SK-N-SH treated with all-trans-retinoic acid at 6 μM for 48 hours (cell line): ENCODE data around the gene CILP2.

ENCODE experiments used
- ATAC-seq: fragments of 200-7000 bp; cut with Tn5 transposase; 3 replicates; pipeline ENCODE4 v1.9.1; 2020; ENCODE audit warnings: mild to moderate bottlenecking, moderate library complexity
- ARNTL ChIP-seq: fragments of 450-650 bp; formaldehyde crosslinking; IDR thresholded peaks from 2 replicates; pipeline ENCODE4 v1.5.0; 2020; ENCODE audit warnings: low read depth, mild to moderate bottlenecking, moderate library complexity, borderline replicate concordance
- BACH2 ChIP-seq: fragments of 250-450 bp; sonication (Bioruptor Pico); IDR thresholded peaks from 2 replicates; pipeline ENCODE4 v1.9.0; 2021; ENCODE audit warnings: mild to moderate bottlenecking, borderline replicate concordance
- CREB5 ChIP-seq: fragments of 250-450 bp; sonication (Bioruptor Pico); IDR thresholded peaks from 2 replicates; pipeline ENCODE4 v1.5.1; 2020; ENCODE audit warnings: low read depth, mild to moderate bottlenecking, moderate library complexity
- CSDC2 ChIP-seq: fragments of 250-450 bp; sonication (Bioruptor Pico); IDR thresholded peaks from 2 replicates; pipeline ENCODE4 v1.5.0; 2020; ENCODE audit warnings: mild to moderate bottlenecking, moderate library complexity
- CSRNP3 ChIP-seq: fragments of 250-450 bp; sonication (Bioruptor Pico); IDR thresholded peaks from 2 replicates; pipeline ENCODE4 v1.5.1; 2021; ENCODE audit warnings: mild to moderate bottlenecking, moderate library complexity
- ESRRG ChIP-seq: fragments of 250-450 bp; sonication (Bioruptor Pico); IDR thresholded peaks from 2 replicates; pipeline ENCODE4 v1.6.1; 2021; ENCODE audit warnings: mild to moderate bottlenecking
- GLIS3 ChIP-seq: fragments of 250-450 bp; sonication (Bioruptor Pico); IDR thresholded peaks from 2 replicates; pipeline ENCODE4 v1.5.0; 2020; ENCODE audit warnings: mild to moderate bottlenecking, moderate library complexity
- ISL1 ChIP-seq: fragments of 250-450 bp; sonication (Bioruptor Pico); IDR thresholded peaks from 2 replicates; pipeline ENCODE4 v2.1.2; 2022; ENCODE audit warnings: mild to moderate bottlenecking, moderate library complexity
- PATZ1 ChIP-seq: fragments of 250-450 bp; sonication (Bioruptor Pico); IDR thresholded peaks from 2 replicates; pipeline ENCODE4 v1.8.0; 2020; ENCODE audit warnings: mild to moderate bottlenecking, moderate library complexity, borderline replicate concordance
- POU6F1 ChIP-seq: fragments of 250-450 bp; sonication (Bioruptor Pico); IDR thresholded peaks from 2 replicates; pipeline ENCODE4 v1.8.0; 2021; ENCODE audit warnings: low read depth, mild to moderate bottlenecking, moderate library complexity, borderline replicate concordance
- PPARA ChIP-seq: fragments of 250-450 bp; sonication (Bioruptor Pico); IDR thresholded peaks from 2 replicates; pipeline ENCODE4 v1.5.0; 2020; ENCODE audit warnings: mild to moderate bottlenecking, borderline replicate concordance
- RARB ChIP-seq: fragments of 250-450 bp; sonication (Bioruptor Pico); IDR thresholded peaks from 2 replicates; pipeline ENCODE4 v1.8.0; 2021; ENCODE audit warnings: mild to moderate bottlenecking, moderate library complexity
- SNAI2 ChIP-seq: fragments of 250-450 bp; sonication (Bioruptor Pico); IDR thresholded peaks from 2 replicates; pipeline ENCODE4 v1.5.0; 2020; ENCODE audit warnings: mild to moderate bottlenecking, moderate library complexity
- TOX ChIP-seq: fragments of 250-450 bp; sonication (Bioruptor Pico); IDR thresholded peaks from 2 replicates; pipeline ENCODE4 v1.8.0; 2021; ENCODE audit warnings: mild to moderate bottlenecking, moderate library complexity, borderline replicate concordance
- TSHZ2 ChIP-seq: fragments of 250-450 bp; sonication (Bioruptor Pico); IDR thresholded peaks from 2 replicates; pipeline ENCODE4 v1.5.0; 2020; ENCODE audit warnings: mild to moderate bottlenecking, moderate library complexity
- ZFP3 ChIP-seq: fragments of 250-450 bp; sonication (Bioruptor Pico); IDR thresholded peaks from 2 replicates; pipeline ENCODE4 v1.5.0; 2020; ENCODE audit warnings: mild to moderate bottlenecking, moderate library complexity
- ZFP30 ChIP-seq: fragments of 450-650 bp; formaldehyde crosslinking; IDR thresholded peaks from 2 replicates; pipeline ENCODE4 v1.5.0; 2022; ENCODE audit warnings: mild to moderate bottlenecking, moderate library complexity
- ZNF565 ChIP-seq: fragments of 450-650 bp; formaldehyde crosslinking; conservative IDR thresholded peaks from 2 replicates; pipeline ENCODE4 v1.5.0; 2020; ENCODE audit warnings: low read depth, mild to moderate bottlenecking, moderate library complexity
- ZNF70 ChIP-seq: fragments of 450-650 bp; formaldehyde crosslinking; IDR thresholded peaks from 2 replicates; pipeline ENCODE4 v1.5.0; 2020; ENCODE audit warnings: mild to moderate bottlenecking, moderate library complexity
- ZNF8 ChIP-seq: fragments of 450-650 bp; formaldehyde crosslinking; IDR thresholded peaks from 2 replicates; pipeline ENCODE4 v1.5.0; 2020; ENCODE audit warnings: mild to moderate bottlenecking, moderate library complexity

The CILP2 gene

GRCh38 chr19:19582471-19582870, 44.4 kb downstream of the CILP2 start:
- ATAC-seq = no peak
- TF ChIP-seq ZFP3 (no peak), RARB (no peak), ZNF70 (CRISPR knock-in tag) (no peak)

GRCh38 chr19:19584356-19584755, 46.3 kb downstream of the CILP2 start:
- TF ChIP-seq ZNF8 (CRISPR knock-in tag) = no peak
- no peak for TF ChIP-seq TOX (CRISPR knock-in tag)
- no peak for TF ChIP-seq BACH2
- TF ChIP-seq RARB = no peak
- no peak for TF ChIP-seq CSRNP3 (CRISPR knock-in tag)
- TF ChIP-seq ZNF70 (CRISPR knock-in tag) = no peak
- no peak for TF ChIP-seq ZNF565 (CRISPR knock-in tag)
- no peak for TF ChIP-seq CREB5 (CRISPR knock-in tag)
- no peak for TF ChIP-seq CSDC2
- no peak for TF ChIP-seq POU6F1 (CRISPR knock-in tag)
- TF ChIP-seq ARNTL (CRISPR knock-in tag) = no peak
- TF ChIP-seq PATZ1 = no peak
- TF ChIP-seq ZFP30 (CRISPR knock-in tag) = no peak
- no peak for TF ChIP-seq ZFP3
- no peak for TF ChIP-seq GLIS3 (CRISPR knock-in tag)
- ATAC-seq = no peak

GRCh38 chr19:19587771-19588170, 49.7 kb downstream of the CILP2 start:
- no peak for ATAC-seq
- TF ChIP-seq ZFP30 (CRISPR knock-in tag) (no peak), GLIS3 (CRISPR knock-in tag) (no peak), CSDC2 (no peak), ESRRG (CRISPR knock-in tag) (no peak), RARB (no peak), BACH2 (no peak), ISL1 (no peak), ZNF565 (CRISPR knock-in tag) (no peak), PPARA (no peak), ZNF8 (CRISPR knock-in tag) (no peak), TSHZ2 (no peak), ZFP3 (no peak), CREB5 (CRISPR knock-in tag) (no peak)

- no peak for ATAC-seq
- TF ChIP-seq SNAI2 (CRISPR knock-in tag) (no peak), PPARA (no peak), POU6F1 (CRISPR knock-in tag) (no peak), TSHZ2 (no peak), CSRNP3 (CRISPR knock-in tag) (no peak)
Measured at GRCh38 chr19:19588546-19588945, 50.5 kb downstream of the CILP2 start.
